Loucy (cell line): Measurements from ENCODE around the gene CERS6.

ENCODE experiments used
- EZH2phosphoT487 ChIP-seq: fragments of 200-600 bp; IDR thresholded peaks from 2 replicates; pipeline ENCODE4 v1.6.1; 2018; ENCODE audit warnings: antibody characterized with exemption, mild to moderate bottlenecking, moderate library complexity, borderline replicate concordance
- TF ChIP-seq, protein P1 (sequence below): fragments of 200-600 bp; sonication (generic); conservative IDR thresholded peaks from 2 replicates; pipeline ENCODE4 v1.5.1; 2014; ENCODE audit warnings: mild to moderate bottlenecking, antibody characterized with exemption, low read length

DNA sequence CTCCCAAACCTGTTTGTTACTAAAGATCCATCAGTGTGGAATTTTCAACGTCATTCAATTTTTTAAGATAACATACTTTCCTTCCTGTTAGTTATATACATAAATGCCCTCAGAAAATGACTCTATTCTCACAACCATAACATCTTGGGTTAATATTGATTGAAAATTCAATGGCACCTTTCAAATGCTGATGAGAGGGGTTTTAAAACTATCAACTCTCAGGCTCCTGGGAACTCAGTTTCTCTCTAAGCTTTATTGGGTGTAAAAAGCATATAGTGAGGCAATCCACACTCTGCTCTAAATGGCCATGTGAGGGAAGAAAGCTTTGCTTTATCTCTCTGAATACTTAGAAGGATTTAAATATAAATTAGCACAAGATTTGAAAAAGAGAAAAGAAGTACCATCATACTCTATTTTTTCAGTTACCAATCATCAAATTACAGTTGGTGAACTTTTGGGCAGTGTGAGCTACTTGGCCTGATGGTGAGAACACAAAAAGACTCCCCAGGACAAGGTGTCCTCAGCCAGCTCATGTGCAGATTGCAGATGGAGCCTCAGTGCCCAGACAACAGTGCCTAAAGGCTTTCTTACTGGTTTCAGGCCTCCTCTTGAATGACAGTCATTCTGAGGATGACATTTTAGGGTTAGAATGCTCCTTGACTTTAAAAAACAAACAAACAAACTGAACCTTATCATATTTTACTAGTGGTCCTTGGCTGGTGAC is 24.6 kb upstream of the CERS6 start:
- TF ChIP-seq, protein P1, sequence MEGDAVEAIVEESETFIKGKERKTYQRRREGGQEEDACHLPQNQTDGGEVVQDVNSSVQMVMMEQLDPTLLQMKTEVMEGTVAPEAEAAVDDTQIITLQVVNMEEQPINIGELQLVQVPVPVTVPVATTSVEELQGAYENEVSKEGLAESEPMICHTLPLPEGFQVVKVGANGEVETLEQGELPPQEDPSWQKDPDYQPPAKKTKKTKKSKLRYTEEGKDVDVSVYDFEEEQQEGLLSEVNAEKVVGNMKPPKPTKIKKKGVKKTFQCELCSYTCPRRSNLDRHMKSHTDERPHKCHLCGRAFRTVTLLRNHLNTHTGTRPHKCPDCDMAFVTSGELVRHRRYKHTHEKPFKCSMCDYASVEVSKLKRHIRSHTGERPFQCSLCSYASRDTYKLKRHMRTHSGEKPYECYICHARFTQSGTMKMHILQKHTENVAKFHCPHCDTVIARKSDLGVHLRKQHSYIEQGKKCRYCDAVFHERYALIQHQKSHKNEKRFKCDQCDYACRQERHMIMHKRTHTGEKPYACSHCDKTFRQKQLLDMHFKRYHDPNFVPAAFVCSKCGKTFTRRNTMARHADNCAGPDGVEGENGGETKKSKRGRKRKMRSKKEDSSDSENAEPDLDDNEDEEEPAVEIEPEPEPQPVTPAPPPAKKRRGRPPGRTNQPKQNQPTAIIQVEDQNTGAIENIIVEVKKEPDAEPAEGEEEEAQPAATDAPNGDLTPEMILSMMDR = no peak
- no peak for TF ChIP-seq EZH2phosphoT487
